ENCODE measurements around the gene VEZT.

- TF ChIP-seq CTCF (IDR thresholded peaks at IDR 0.05; ENCODE audit: low read depth, low read length, poor library complexity, severe bottlenecking) (no peak), EZH2phosphoT487 (IDR thresholded peaks at IDR 0.05; ENCODE audit: borderline replicate concordance, low read length) (no peak)
Measured at GRCh38 chr12:95318071-95318545, 100.5 kb downstream of the VEZT start.

Data from DOHH2 (cell line).